Activated naive CD4-positive, alpha-beta T cell (primary cell): ENCODE data around the gene RGR.

Experiments used
- DNase-seq, 4 experiments: peaks; one replicate each; lab custom pipeline; 2025; lab: John Stamatoyannopoulos, UW

RGR gene

GRCh38 chr10:84244651-84245270, at the start of gene RGR:
Gene RGR, plus strand, starts transcription at chr10:84245053. Its CDS starts 38 bp downstream, at chr10:84245091.
- no peak for DNase-seq

- DNase-seq = no peak
These were observed 48.8 kb upstream of the RGR start for GRCh38 chr10:84196083-84196482.

GRCh38 chr10:84196941-84197340, 47.9 kb upstream of the RGR start:
- no peak for DNase-seq

- no peak for DNase-seq
These were observed 47.2 kb upstream of the RGR start for GRCh38 chr10:84197643-84198042.

- no peak for DNase-seq
These were observed 46.5 kb upstream of the RGR start for GRCh38 chr10:84198206-84198915.

GRCh38 chr10:84200537-84201243, 44.2 kb upstream of the RGR start:
- no peak for DNase-seq

GRCh38 chr10:84201244-84201606, 43.6 kb upstream of the RGR start:
- no peak for DNase-seq

GRCh38 chr10:84201682-84202081, 43.2 kb upstream of the RGR start:
- DNase-seq = no peak

- DNase-seq = no peak
These were observed 42.5 kb upstream of the RGR start for GRCh38 chr10:84202349-84202748.

GRCh38 chr10:84204122-84204521, 40.7 kb upstream of the RGR start:
- no peak for DNase-seq

GRCh38 chr10:84204610-84205009, 40.2 kb upstream of the RGR start:
- no peak for DNase-seq

GRCh38 chr10:84205049-84205852, 39.6 kb upstream of the RGR start:
- DNase-seq = peak in 3 of 4 experiments; percentile 35 to 58 (median 44)

GRCh38 chr10:84205853-84206525, 38.9 kb upstream of the RGR start:
- no peak for DNase-seq

GRCh38 chr10:84208023-84208422, 36.8 kb upstream of the RGR start:
- no peak for DNase-seq

GRCh38 chr10:84211566-84211965, 33.3 kb upstream of the RGR start:
- no peak for DNase-seq

GRCh38 chr10:84212014-84212413, 32.8 kb upstream of the RGR start:
- no peak for DNase-seq

GRCh38 chr10:84213076-84213475, 31.8 kb upstream of the RGR start:
- DNase-seq = no peak

GRCh38 chr10:84214046-84214572, 30.7 kb upstream of the RGR start:
- DNase-seq = no peak

GRCh38 chr10:84214612-84215235, 30.1 kb upstream of the RGR start:
- peak in 1 of 4 experiments; percentile 8 for DNase-seq

- no peak for DNase-seq
These were observed 28.0 kb upstream of the RGR start for GRCh38 chr10:84216834-84217233.

- no peak for DNase-seq
These were observed 27.1 kb upstream of the RGR start for GRCh38 chr10:84217746-84218145.
